HG02840 (cell line): ENCODE measurements around the gene SMARCA1.

Experiments used
- ATAC-seq: cut with Tn5 transposase; IDR thresholded peaks from one replicate; pipeline ENCODE4 v1.9.1; 2021; ENCODE audit warnings: mild to moderate bottlenecking, moderate library complexity, moderate number of reproducible peaks; ENCODE audit not compliant: unreplicated experiment, low FRiP score

The SMARCA1 gene

GRCh38 chrX:129530410-129530809, 7.1 kb upstream of the SMARCA1 start:
- ATAC-seq, result no peak

GRCh38 chrX:129529685-129530281, 6.5 kb upstream of the SMARCA1 start:
- no peak for ATAC-seq

GRCh38 chrX:129525896-129526295, 2.6 kb upstream of the SMARCA1 start:
- no peak for ATAC-seq

GRCh38 chrX:129525162-129525561, 1.9 kb upstream of the SMARCA1 start:
- no peak for ATAC-seq

- ATAC-seq, result no peak
These were observed 1.1 kb upstream of the SMARCA1 start for GRCh38 chrX:129524250-129524850.

- ATAC-seq, result no peak
These were observed 859 bp downstream of the SMARCA1 start for GRCh38 chrX:129522184-129523078.

- ATAC-seq, result no peak
These were observed 3.1 kb downstream of the SMARCA1 start for GRCh38 chrX:129520151-129520550.

GRCh38 chrX:129516402-129516801, 6.9 kb downstream of the SMARCA1 start:
- ATAC-seq, result no peak

GRCh38 chrX:129512409-129512808, 10.9 kb downstream of the SMARCA1 start:
- ATAC-seq, result no peak

GRCh38 chrX:129511689-129512088, 11.6 kb downstream of the SMARCA1 start:
- no peak for ATAC-seq

- no peak for ATAC-seq
These were observed 13.0 kb downstream of the SMARCA1 start for GRCh38 chrX:129510331-129510730.

GRCh38 chrX:129497146-129497843, 26.0 kb downstream of the SMARCA1 start:
- ATAC-seq, result no peak

GRCh38 chrX:129496625-129497024, 26.7 kb downstream of the SMARCA1 start:
- ATAC-seq, result no peak

GRCh38 chrX:129495900-129496299, 27.4 kb downstream of the SMARCA1 start:
- no peak for ATAC-seq

GRCh38 chrX:129494887-129495286, 28.4 kb downstream of the SMARCA1 start:
- no peak for ATAC-seq

GRCh38 chrX:129493643-129494042, 29.6 kb downstream of the SMARCA1 start:
- no peak for ATAC-seq

- ATAC-seq, result no peak
These were observed 33.0 kb downstream of the SMARCA1 start for GRCh38 chrX:129490330-129490729.

- no peak for ATAC-seq
These were observed 34.9 kb downstream of the SMARCA1 start for GRCh38 chrX:129488359-129488758.

GRCh38 chrX:129480889-129481288, 42.4 kb downstream of the SMARCA1 start:
- ATAC-seq, result no peak

- no peak for ATAC-seq
These were observed 44.8 kb downstream of the SMARCA1 start for GRCh38 chrX:129478516-129478915.

- no peak for ATAC-seq
These were observed 51.2 kb downstream of the SMARCA1 start for GRCh38 chrX:129472116-129472515.
